Central memory CD8-positive, alpha-beta T cell (primary cell): ENCODE data around the gene TIAL1.
"Not testable (repeated sequence)": the region's sequence is repeated elsewhere in the genome, so short reads cannot be mapped to it uniquely, and the experiment has no call there.

Experiments used
- ATAC-seq: fragments of 150-1000 bp; cut with Tn5 transposase; replicated peaks from 2 replicates; pipeline ENCODE4 v1.10.0; 2022; ENCODE audit warnings: mild to moderate bottlenecking, moderate FRiP score, moderate number of reproducible peaks; ENCODE audit not compliant: poor library complexity, severe bottlenecking; ENCODE audit errors: extremely low read depth
- DNase-seq, 2 donors: peaks; one replicate each; pipeline ENCODE4 v3.0.0; 2021; ENCODE audit warnings: low spot score in 2 of 2
- H3K27ac Mint-ChIP-seq: one replicate; pipeline ENCODE4 v1.8.0; 2022; ENCODE audit warnings: low read depth, mild to moderate bottlenecking, moderate library complexity, mixed read lengths
- H3K27me3 Mint-ChIP-seq: one replicate; pipeline ENCODE4 v1.8.0; 2022; ENCODE audit warnings: mixed read lengths
- H3K36me3 Mint-ChIP-seq: one replicate; pipeline ENCODE4 v1.8.0; 2022; ENCODE audit warnings: mild to moderate bottlenecking, moderate library complexity, mixed read lengths; ENCODE audit not compliant: insufficient read depth
- H3K4me1 Mint-ChIP-seq: one replicate; pipeline ENCODE4 v1.8.0; 2022; ENCODE audit warnings: mixed read lengths
- H3K4me3 Mint-ChIP-seq: one replicate; pipeline ENCODE4 v1.8.0; 2022; ENCODE audit warnings: mild to moderate bottlenecking, moderate library complexity, mixed read lengths
- H3K9me3 Mint-ChIP-seq: one replicate; pipeline ENCODE4 v1.8.0; 2022; ENCODE audit warnings: mixed read lengths

The TIAL1 gene

GRCh38 chr10:119630300-119630699, 33.5 kb upstream of the TIAL1 start:
- H3K27ac Mint-ChIP-seq: no peak overlapping the region
- no peak for DNase-seq
- no peak overlapping the region for H3K4me3 Mint-ChIP-seq
- no peaks in the 10 kb centered on the region for H3K36me3 Mint-ChIP-seq
- no peaks in the 10 kb centered on the region for H3K4me1 Mint-ChIP-seq
- no peak for ATAC-seq
- no peaks in the 10 kb centered on the region for H3K27me3 Mint-ChIP-seq
- H3K9me3 Mint-ChIP-seq: no peaks in the 10 kb centered on the region

- ATAC-seq: no peak
- Mint-ChIP-seq H3K4me1 (no peaks in the 10 kb centered on the region), H3K27ac (no peak overlapping the region), H3K36me3 (no peaks in the 10 kb centered on the region), H3K4me3 (no peak overlapping the region), H3K9me3 (no peaks in the 10 kb centered on the region), H3K27me3 (no peaks in the 10 kb centered on the region)
- DNase-seq: no peak
Measured at GRCh38 chr10:119625570-119626280, 29.0 kb upstream of the TIAL1 start.

- H3K27me3 Mint-ChIP-seq: no peaks in the 10 kb centered on the region
- H3K4me3 Mint-ChIP-seq: no peak overlapping the region
- no peak for DNase-seq
- no peaks in the 10 kb centered on the region for H3K36me3 Mint-ChIP-seq
- no peaks in the 10 kb centered on the region for H3K9me3 Mint-ChIP-seq
- no peaks in the 10 kb centered on the region for H3K4me1 Mint-ChIP-seq
- ATAC-seq: no peak
- no peak overlapping the region for H3K27ac Mint-ChIP-seq
Measured at GRCh38 chr10:119621078-119621384, 24.3 kb upstream of the TIAL1 start.

- H3K4me1 Mint-ChIP-seq: no peaks in the 10 kb centered on the region
- peaks cover under 1% of the 10 kb centered on the region for H3K36me3 Mint-ChIP-seq
- DNase-seq: no peak
- H3K4me3 Mint-ChIP-seq: no peak overlapping the region
- no peak overlapping the region for H3K27ac Mint-ChIP-seq
- H3K9me3 Mint-ChIP-seq: no peaks in the 10 kb centered on the region
- ATAC-seq: no peak
- no peaks in the 10 kb centered on the region for H3K27me3 Mint-ChIP-seq
Measured at GRCh38 chr10:119620241-119621077, 23.7 kb upstream of the TIAL1 start.

- not testable (repeated sequence) for H3K27ac Mint-ChIP-seq, H3K27me3 Mint-ChIP-seq, H3K9me3 Mint-ChIP-seq, ATAC-seq, DNase-seq, H3K4me1 Mint-ChIP-seq, H3K36me3 Mint-ChIP-seq, H3K4me3 Mint-ChIP-seq
Measured at GRCh38 chr10:119619811-119620210, 23.0 kb upstream of the TIAL1 start.

- no peaks in the 10 kb centered on the region for H3K4me1 Mint-ChIP-seq
- peaks cover 2% of the 10 kb centered on the region for H3K36me3 Mint-ChIP-seq
- no peak overlapping the region for H3K4me3 Mint-ChIP-seq
- no peak for ATAC-seq
- no peak for DNase-seq
- H3K27ac Mint-ChIP-seq: no peak overlapping the region
- H3K27me3 Mint-ChIP-seq: peaks cover under 1% of the 10 kb centered on the region
- no peaks in the 10 kb centered on the region for H3K9me3 Mint-ChIP-seq
Measured at GRCh38 chr10:119619215-119619614, 22.5 kb upstream of the TIAL1 start.

- H3K4me1 Mint-ChIP-seq: no peaks in the 10 kb centered on the region
- H3K27me3 Mint-ChIP-seq: peaks cover 11% of the 10 kb centered on the region
- ATAC-seq (no peak), DNase-seq (no peak)
- H3K4me3 Mint-ChIP-seq: no peak overlapping the region
- no peaks in the 10 kb centered on the region for H3K9me3 Mint-ChIP-seq
- H3K36me3 Mint-ChIP-seq: peaks cover 3% of the 10 kb centered on the region
- H3K27ac Mint-ChIP-seq: no peak overlapping the region
Measured at GRCh38 chr10:119616882-119617570, 20.3 kb upstream of the TIAL1 start.

- Mint-ChIP-seq H3K27ac (no peak overlapping the region), H3K27me3 (peaks cover 25% of the 10 kb centered on the region), H3K4me1 (no peaks in the 10 kb centered on the region), H3K9me3 (no peaks in the 10 kb centered on the region), H3K36me3 (peaks cover 3% of the 10 kb centered on the region), H3K4me3 (no peak overlapping the region)
- DNase-seq (no peak), ATAC-seq (no peak)
Measured at GRCh38 chr10:119614686-119615085, 17.9 kb upstream of the TIAL1 start.

- ATAC-seq (no peak), DNase-seq (no peak)
- no peak overlapping the region for H3K4me3 Mint-ChIP-seq
- H3K27ac Mint-ChIP-seq: no peak overlapping the region
- no peaks in the 10 kb centered on the region for H3K9me3 Mint-ChIP-seq
- peaks cover 33% of the 10 kb centered on the region for H3K27me3 Mint-ChIP-seq
- H3K4me1 Mint-ChIP-seq: peaks cover 4% of the 10 kb centered on the region
- H3K36me3 Mint-ChIP-seq: peaks cover 3% of the 10 kb centered on the region
Measured at GRCh38 chr10:119613741-119614140, 17.0 kb upstream of the TIAL1 start.

- H3K36me3 Mint-ChIP-seq: peaks cover 3% of the 10 kb centered on the region
- peaks cover 41% of the 10 kb centered on the region for H3K27me3 Mint-ChIP-seq
- H3K27ac Mint-ChIP-seq: no peak overlapping the region
- H3K4me3 Mint-ChIP-seq: no peak overlapping the region
- no peak for ATAC-seq
- no peaks in the 10 kb centered on the region for H3K9me3 Mint-ChIP-seq
- H3K4me1 Mint-ChIP-seq: peaks cover 9% of the 10 kb centered on the region
- DNase-seq: no peak
Measured at GRCh38 chr10:119611433-119611832, 14.7 kb upstream of the TIAL1 start.

- ATAC-seq (no peak), DNase-seq (no peak)
- Mint-ChIP-seq H3K9me3 (no peaks in the 10 kb centered on the region), H3K27ac (no peak overlapping the region), H3K4me3 (no peak overlapping the region), H3K4me1 (peaks cover 9% of the 10 kb centered on the region), H3K36me3 (peaks cover 1% of the 10 kb centered on the region), H3K27me3 (peaks cover 41% of the 10 kb centered on the region)
Measured at GRCh38 chr10:119609516-119609915, 12.8 kb upstream of the TIAL1 start.

- Mint-ChIP-seq H3K27ac (no peak overlapping the region), H3K4me3 (no peak overlapping the region), H3K9me3 (no peaks in the 10 kb centered on the region), H3K36me3 (peaks cover 1% of the 10 kb centered on the region), H3K4me1 (peaks cover 9% of the 10 kb centered on the region), H3K27me3 (peaks cover 33% of the 10 kb centered on the region)
- ATAC-seq (no peak), DNase-seq (no peak)
Measured at GRCh38 chr10:119608316-119609155, 11.8 kb upstream of the TIAL1 start.
